DND-41 (cell line): ENCODE data around the gene VCL.

Experiments used
- ATAC-seq: fragments of 200-7000 bp; cut with Tn5 transposase; 3 replicates; pipeline ENCODE4 v1.9.1; 2021; ENCODE audit warnings: low read depth; ENCODE audit not compliant: insufficient read depth
- DNase-seq: peaks from one replicate; pipeline ENCODE4 v3.0.0-alpha.2; 2020
- H2AFZ ChIP-seq: 2 replicates; pipeline ENCODE4 v1.6.0; 2012; ENCODE audit warnings: low read depth, low read length
- H3K27ac ChIP-seq: 2 replicates; pipeline ENCODE4 v1.5.1; 2012; ENCODE audit warnings: low read length, inconsistent platforms
- H3K27me3 ChIP-seq: fragments of 200-600 bp; sonication (generic); 2 replicates; pipeline ENCODE4 v1.6.0; 2012; ENCODE audit warnings: low read length, mild to moderate bottlenecking, inconsistent platforms; ENCODE audit not compliant: insufficient read depth, poor library complexity
- H3K36me3 ChIP-seq: 2 replicates; pipeline ENCODE4 v1.5.1; 2012; ENCODE audit warnings: low read length, inconsistent platforms; ENCODE audit not compliant: insufficient read depth
- H3K4me1 ChIP-seq: 2 replicates; pipeline ENCODE4 v1.5.1; 2012; ENCODE audit warnings: mild to moderate bottlenecking, low read length; ENCODE audit not compliant: insufficient read depth
- H3K4me2 ChIP-seq: 2 replicates; pipeline ENCODE4 v1.6.0; 2012; ENCODE audit warnings: mild to moderate bottlenecking, moderate library complexity, low read length, inconsistent platforms; ENCODE audit not compliant: insufficient read depth
- H3K4me3 ChIP-seq, 2 experiments: fragments of 200-600 bp in 1 of 2; shearing (Covaris generic) in 1 of 2; 2 replicates each; pipeline ENCODE4 v1.5.1; 2012 to 2016; ENCODE audit warnings: inconsistent platforms in 2 of 2, low read length in 2 of 2, mild to moderate bottlenecking in 2 of 2, low read depth in 1 of 2, moderate library complexity in 1 of 2
- H3K79me2 ChIP-seq: 2 replicates; pipeline ENCODE4 v1.6.0; 2012; ENCODE audit warnings: low read length, inconsistent platforms; ENCODE audit not compliant: insufficient read depth
- H3K9ac ChIP-seq: 2 replicates; pipeline ENCODE4 v1.6.0; 2012; ENCODE audit warnings: low read depth, mild to moderate bottlenecking, inconsistent platforms, low read length, moderate library complexity
- H3K9me3 ChIP-seq: 2 replicates; pipeline ENCODE4 v1.5.1; 2012; ENCODE audit warnings: low read length, moderate library complexity, mild to moderate bottlenecking, inconsistent platforms; ENCODE audit not compliant: insufficient read depth, severe bottlenecking
- H4K20me1 ChIP-seq: 2 replicates; pipeline ENCODE4 v1.6.0; 2012; ENCODE audit warnings: low read length; ENCODE audit not compliant: insufficient read depth
- CTCF ChIP-seq: IDR thresholded peaks from 2 replicates; pipeline ENCODE4 v1.5.1; 2012; ENCODE audit warnings: borderline replicate concordance, low read length, moderate library complexity, mild to moderate bottlenecking; ENCODE audit not compliant: poor library complexity, severe bottlenecking; ENCODE audit errors: extremely low read depth
- EZH2 ChIP-seq: IDR thresholded peaks from 3 replicates; pipeline ENCODE4 v1.6.1; 2012; ENCODE audit warnings: borderline replicate concordance, low read depth, mild to moderate bottlenecking, moderate library complexity, low read length, inconsistent platforms; ENCODE audit not compliant: severe bottlenecking

Gene VCL

GRCh38 chr10:74051736-74052342 is 53.9 kb downstream of the VCL start:
- Histone ChIP-seq H3K9ac (no peak overlapping the region), H3K79me2 (no peaks in the 10 kb centered on the region), H3K4me1 (no peaks in the 10 kb centered on the region), H2AFZ (no peak overlapping the region), H3K4me2 (no peak overlapping the region), H3K9me3 (no peaks in the 10 kb centered on the region), H4K20me1 (no peaks in the 10 kb centered on the region), H3K27ac (no peak overlapping the region), H3K36me3 (no peaks in the 10 kb centered on the region), H3K4me3 (no peak overlapping the region), H3K27me3 (no peaks in the 10 kb centered on the region)
- TF ChIP-seq CTCF (no peak), EZH2 (no peak)
- ATAC-seq, result no peak
- no peak for DNase-seq

GRCh38 chr10:74052994-74053393 is 55.1 kb downstream of the VCL start:
- no peak overlapping the region for H3K4me2 ChIP-seq
- H3K27me3 ChIP-seq, result no peaks in the 10 kb centered on the region
- no peak for ATAC-seq
- H3K4me1 ChIP-seq, result peaks cover 3% of the 10 kb centered on the region
- no peaks in the 10 kb centered on the region for H3K9me3 ChIP-seq
- no peak overlapping the region for H3K4me3 ChIP-seq
- no peak for DNase-seq
- no peak overlapping the region for H3K27ac ChIP-seq
- TF ChIP-seq CTCF, result no peak
- no peak for TF ChIP-seq EZH2
- H3K79me2 ChIP-seq, result no peaks in the 10 kb centered on the region
- no peak overlapping the region for H3K9ac ChIP-seq
- no peaks in the 10 kb centered on the region for H3K36me3 ChIP-seq
- H4K20me1 ChIP-seq, result no peaks in the 10 kb centered on the region
- H2AFZ ChIP-seq, result no peak overlapping the region

- H3K4me3 ChIP-seq, result no peak overlapping the region
- no peaks in the 10 kb centered on the region for H3K79me2 ChIP-seq
- no peak overlapping the region for H3K4me2 ChIP-seq
- H3K9ac ChIP-seq, result no peak overlapping the region
- no peak overlapping the region for H2AFZ ChIP-seq
- H3K27me3 ChIP-seq, result no peaks in the 10 kb centered on the region
- H3K9me3 ChIP-seq, result no peaks in the 10 kb centered on the region
- TF ChIP-seq EZH2 (no peak), CTCF (no peak)
- H3K27ac ChIP-seq, result no peak overlapping the region
- H4K20me1 ChIP-seq, result no peaks in the 10 kb centered on the region
- DNase-seq (no peak), ATAC-seq (no peak)
- H3K4me1 ChIP-seq, result peaks cover 17% of the 10 kb centered on the region
- H3K36me3 ChIP-seq, result no peaks in the 10 kb centered on the region
These were observed 57.6 kb downstream of the VCL start for GRCh38 chr10:74055383-74056049.
